OCI-LY3 (cell line): ENCODE results near the gene FCN1.

ENCODE experiments used
- H2AFZ ChIP-seq: fragments of 200-600, 300-600 bp; shearing (Covaris generic); 2 replicates; pipeline ENCODE4 v1.6.0; 2014; ENCODE audit warnings: antibody characterized with exemption, low read depth, low read length
- H3K27ac ChIP-seq: fragments of 200-600, 300-600 bp; sonication (generic); 2 replicates; pipeline ENCODE4 v1.5.1; 2014; ENCODE audit warnings: mild to moderate bottlenecking, low read length, moderate library complexity, mixed read lengths
- H3K27me3 ChIP-seq: fragments of 200-600, 300-600 bp; sonication (generic); 2 replicates; pipeline ENCODE4 v1.6.1; 2014; ENCODE audit warnings: low read depth, low read length, mixed read lengths
- H3K36me3 ChIP-seq: fragments of 200-600, 300-600 bp; sonication (generic); replicated peaks from 2 replicates; pipeline ENCODE3; 2014; ENCODE audit warnings: low read depth, low read length, mixed read lengths
- H3K4me1 ChIP-seq: fragments of 300-600, 200-600 bp; sonication (generic); 2 replicates; pipeline ENCODE4 v1.6.1; 2014; ENCODE audit warnings: low read length, mixed read lengths
- H3K4me2 ChIP-seq: fragments of 200-600, 300-600 bp; sonication (generic); 2 replicates; pipeline ENCODE4 v1.6.1; 2014; ENCODE audit warnings: low read length, mixed read lengths
- H3K4me3 ChIP-seq: fragments of 300-600, 200-600 bp; sonication (generic); 2 replicates; pipeline ENCODE4 v1.5.1; 2014; ENCODE audit warnings: antibody characterized with exemption, mild to moderate bottlenecking, low read length, moderate library complexity
- H3K79me2 ChIP-seq: fragments of 300-600, 200-600 bp; shearing (Covaris generic); 2 replicates; pipeline ENCODE4 v1.6.1; 2014; ENCODE audit warnings: mild to moderate bottlenecking, low read length, mixed read lengths
- H3K9ac ChIP-seq: fragments of 300-600, 200-600 bp; shearing (Covaris generic); 2 replicates; pipeline ENCODE4 v1.6.0; 2014; ENCODE audit warnings: mild to moderate bottlenecking, low read length, moderate library complexity
- H3K9me3 ChIP-seq: fragments of 200-600, 300-600 bp; shearing (Covaris generic); 2 replicates; pipeline ENCODE4 v1.6.1; 2014; ENCODE audit warnings: low read length, mixed read lengths; ENCODE audit not compliant: insufficient read depth
- H4K20me1 ChIP-seq: fragments of 200-600, 300-600 bp; sonication (generic); 2 replicates; pipeline ENCODE4 v1.6.1; 2016; ENCODE audit warnings: low read length, mixed read lengths; ENCODE audit not compliant: insufficient read depth
- CTCF ChIP-seq: fragments of 200-600, 300-600 bp; sonication (generic); IDR thresholded peaks from 2 replicates; pipeline ENCODE4 v1.5.1; 2014; ENCODE audit warnings: antibody characterized with exemption, low read length, low read depth
- EZH2phosphoT487 ChIP-seq: fragments of 200-600 bp; shearing (Covaris generic); IDR thresholded peaks from 2 replicates; pipeline ENCODE4 v1.6.1; 2018; ENCODE audit warnings: antibody characterized with exemption, mixed run types, low read depth

Gene FCN1

GRCh38 chr9:134942011-134942787, 24.5 kb upstream of the FCN1 start:
- H3K4me1 ChIP-seq: peaks cover 15% of the 10 kb centered on the region
- H4K20me1 ChIP-seq: no peaks in the 10 kb centered on the region
- H3K9ac ChIP-seq: no peak overlapping the region
- H3K36me3 ChIP-seq: peaks cover 6% of the 10 kb centered on the region
- H3K79me2 ChIP-seq: no peaks in the 10 kb centered on the region
- no peak for TF ChIP-seq CTCF
- TF ChIP-seq EZH2phosphoT487: no peak
- H2AFZ ChIP-seq: no peak overlapping the region
- no peaks in the 10 kb centered on the region for H3K27me3 ChIP-seq
- H3K4me3 ChIP-seq: no peak overlapping the region
- H3K27ac ChIP-seq: no peak overlapping the region
- H3K4me2 ChIP-seq: no peak overlapping the region
- no peaks in the 10 kb centered on the region for H3K9me3 ChIP-seq

- no peaks in the 10 kb centered on the region for H3K27me3 ChIP-seq
- H3K9ac ChIP-seq: no peak overlapping the region
- no peak overlapping the region for H2AFZ ChIP-seq
- H3K4me2 ChIP-seq: no peak overlapping the region
- peaks cover 31% of the 10 kb centered on the region for H3K4me1 ChIP-seq
- no peak for TF ChIP-seq EZH2phosphoT487
- no peak for TF ChIP-seq CTCF
- no peak overlapping the region for H3K27ac ChIP-seq
- H4K20me1 ChIP-seq: no peaks in the 10 kb centered on the region
- peaks cover 10% of the 10 kb centered on the region for H3K36me3 ChIP-seq
- H3K9me3 ChIP-seq: no peaks in the 10 kb centered on the region
- H3K4me3 ChIP-seq: no peak overlapping the region
- peaks cover 2% of the 10 kb centered on the region; the same call in 1 of the 2 replicates for H3K79me2 ChIP-seq
Measured at GRCh38 chr9:134940236-134941208, 22.8 kb upstream of the FCN1 start.

GRCh38 chr9:134939836-134940235, 22.1 kb upstream of the FCN1 start:
- Histone ChIP-seq H3K9ac (no peak overlapping the region), H3K27ac (no peak overlapping the region), H3K36me3 (peaks cover 10% of the 10 kb centered on the region), H3K4me3 (no peak overlapping the region), H3K4me2 (no peak overlapping the region), H3K27me3 (no peaks in the 10 kb centered on the region), H3K9me3 (no peaks in the 10 kb centered on the region), H3K79me2 (peaks cover 9% of the 10 kb centered on the region; the same call in 1 of the 2 replicates), H3K4me1 (peaks cover 38% of the 10 kb centered on the region), H2AFZ (no peak overlapping the region), H4K20me1 (no peaks in the 10 kb centered on the region)
- TF ChIP-seq CTCF (no peak), EZH2phosphoT487 (no peak)
